Loucy (cell line): ENCODE data around the gene ALPK1.

Experiments used
- H2AFZ ChIP-seq: fragments of 200-600 bp; sonication (generic); 2 replicates; pipeline ENCODE4 v1.6.0; 2016; ENCODE audit warnings: antibody characterized with exemption, mild to moderate bottlenecking, low read length, moderate library complexity
- H3F3A ChIP-seq: fragments of 200-600 bp; 2 replicates; pipeline ENCODE4 v1.6.0; 2016; ENCODE audit warnings: antibody characterized with exemption, low read depth, mild to moderate bottlenecking
- H3K27me3 ChIP-seq: fragments of 200-600 bp; sonication (generic); 2 replicates; pipeline ENCODE4 v1.6.1; 2014; ENCODE audit warnings: low read length, mild to moderate bottlenecking; ENCODE audit not compliant: insufficient read depth, poor library complexity, severe bottlenecking
- H3K36me3 ChIP-seq: fragments of 200-600 bp; sonication (generic); 2 replicates; pipeline ENCODE4 v1.6.1; 2016; ENCODE audit warnings: low read length; ENCODE audit not compliant: insufficient read depth
- H3K4me1 ChIP-seq: fragments of 200-600 bp; sonication (generic); 2 replicates; pipeline ENCODE4 v1.5.1; 2014; ENCODE audit warnings: low read length, mild to moderate bottlenecking; ENCODE audit not compliant: insufficient read depth, poor library complexity, severe bottlenecking
- H3K4me2 ChIP-seq: fragments of 200-600 bp; sonication (generic); 2 replicates; pipeline ENCODE4 v1.6.0; 2014; ENCODE audit warnings: antibody characterized with exemption, low read length, low read depth, mild to moderate bottlenecking; ENCODE audit not compliant: poor library complexity, severe bottlenecking
- H3K4me3 ChIP-seq: fragments of 200-600 bp; sonication (generic); 2 replicates; pipeline ENCODE4 v1.5.1; 2014; ENCODE audit warnings: low read length, mild to moderate bottlenecking, mixed read lengths; ENCODE audit not compliant: poor library complexity, severe bottlenecking
- H3K79me2 ChIP-seq: fragments of 200-600 bp; sonication (generic); 2 replicates; pipeline ENCODE4 v1.6.1; 2014; ENCODE audit warnings: low read length; ENCODE audit not compliant: insufficient read depth
- H3K9ac ChIP-seq: fragments of 200-600 bp; sonication (generic); 2 replicates; pipeline ENCODE4 v1.6.0; 2014; ENCODE audit warnings: mild to moderate bottlenecking, low read depth, low read length, moderate library complexity; ENCODE audit not compliant: poor library complexity, severe bottlenecking
- H3K9me2 ChIP-seq: fragments of 200-600 bp; sonication (generic); replicated peaks from 2 replicates; pipeline ENCODE4 v1.6.1; 2016; ENCODE audit warnings: low read depth, low read length, mixed read lengths
- H3K9me3 ChIP-seq: fragments of 200-600 bp; sonication (generic); 2 replicates; pipeline ENCODE4 v1.6.1; 2014; ENCODE audit warnings: mild to moderate bottlenecking, antibody characterized with exemption, low read length, low read depth; ENCODE audit not compliant: insufficient read depth
- H4K20me1 ChIP-seq: fragments of 200-600 bp; sonication (generic); 2 replicates; pipeline ENCODE4 v1.6.0; 2014; ENCODE audit warnings: antibody characterized with exemption, low read length, mild to moderate bottlenecking; ENCODE audit not compliant: insufficient read depth, poor library complexity, severe bottlenecking
- CTCF ChIP-seq: fragments of 200-600 bp; sonication (generic); conservative IDR thresholded peaks from 2 replicates; pipeline ENCODE4 v1.5.1; 2014; ENCODE audit warnings: mild to moderate bottlenecking, antibody characterized with exemption, low read length
- EZH2phosphoT487 ChIP-seq: fragments of 200-600 bp; IDR thresholded peaks from 2 replicates; pipeline ENCODE4 v1.6.1; 2018; ENCODE audit warnings: antibody characterized with exemption, mild to moderate bottlenecking, moderate library complexity, borderline replicate concordance

The ALPK1 gene

GRCh38 chr4:112402098-112402497, 104.9 kb downstream of the ALPK1 start:
- Histone ChIP-seq H4K20me1 (no peaks in the 10 kb centered on the region), H3K9ac (no peak overlapping the region), H3K9me2 (no peaks in the 10 kb centered on the region), H3F3A (no peaks in the 10 kb centered on the region), H3K27me3 (no peaks in the 10 kb centered on the region), H3K4me1 (no peaks in the 10 kb centered on the region), H3K79me2 (no peaks in the 10 kb centered on the region), H3K4me3 (no peak overlapping the region), H3K4me2 (no peak overlapping the region), H3K36me3 (no peaks in the 10 kb centered on the region), H3K9me3 (no peaks in the 10 kb centered on the region), H2AFZ (no peak overlapping the region)
- TF ChIP-seq CTCF (no peak), EZH2phosphoT487 (no peak)

DNA sequence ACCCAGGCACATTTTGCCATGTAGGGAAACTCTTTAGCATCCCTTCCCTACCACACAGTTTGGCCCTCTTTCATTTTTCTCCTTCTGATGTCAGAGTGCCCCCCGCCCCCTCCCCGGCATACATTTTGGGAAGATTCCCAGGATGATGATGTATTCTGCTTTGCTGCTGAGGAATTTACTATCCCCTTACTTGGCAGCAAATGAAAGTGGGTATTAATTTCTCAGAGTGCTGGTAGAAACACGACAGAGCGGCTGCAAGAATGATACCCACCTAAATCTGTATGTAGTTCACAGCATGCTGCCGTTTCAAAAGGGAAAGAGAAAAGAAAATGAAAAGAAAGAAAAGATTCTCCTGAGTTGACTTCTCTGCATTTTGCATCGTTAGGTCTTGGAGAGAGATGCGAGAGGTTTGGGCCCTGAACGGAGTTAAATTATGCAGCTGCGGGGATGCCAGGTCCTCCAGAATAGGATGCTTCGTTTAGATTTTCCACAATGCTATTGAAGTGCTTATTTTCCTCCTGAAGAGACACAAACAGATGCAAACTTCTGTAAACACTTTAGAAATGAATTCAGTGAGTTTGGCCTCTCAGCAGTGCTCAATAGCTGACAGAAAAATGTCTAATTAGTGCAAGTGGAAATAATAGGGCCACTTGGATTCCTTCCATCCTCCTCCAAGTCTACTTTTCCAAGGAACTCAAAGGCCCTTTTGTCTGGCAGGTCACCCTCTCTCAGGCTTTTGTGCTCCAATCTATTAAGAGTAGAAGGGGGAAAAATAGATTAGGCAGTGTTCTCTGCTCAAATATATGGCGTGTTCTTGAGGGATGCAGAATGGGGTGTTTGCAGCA, 106.2 kb downstream of the ALPK1 start:
- H3K9me2 ChIP-seq = no peaks in the 10 kb centered on the region
- H2AFZ ChIP-seq = no peak overlapping the region
- no peak overlapping the region for H3K9ac ChIP-seq
- H3K4me1 ChIP-seq = no peaks in the 10 kb centered on the region
- H3K4me3 ChIP-seq = no peak overlapping the region
- no peak overlapping the region for H3K4me2 ChIP-seq
- H3K27me3 ChIP-seq = no peaks in the 10 kb centered on the region
- H3K9me3 ChIP-seq = no peaks in the 10 kb centered on the region
- no peaks in the 10 kb centered on the region for H3K79me2 ChIP-seq
- no peaks in the 10 kb centered on the region for H3K36me3 ChIP-seq
- TF ChIP-seq EZH2phosphoT487 (no peak), CTCF (no peak)
- no peaks in the 10 kb centered on the region for H4K20me1 ChIP-seq
- no peaks in the 10 kb centered on the region for H3F3A ChIP-seq

- TF ChIP-seq EZH2phosphoT487 = no peak
- TF ChIP-seq CTCF = no peak
- Histone ChIP-seq H3K9me3 (no peaks in the 10 kb centered on the region), H3K9me2 (no peaks in the 10 kb centered on the region), H3K4me3 (no peak overlapping the region), H3K36me3 (no peaks in the 10 kb centered on the region; the same call in 1 of the 2 replicates), H2AFZ (no peak overlapping the region), H3K9ac (no peak overlapping the region), H3K27me3 (no peaks in the 10 kb centered on the region), H4K20me1 (no peaks in the 10 kb centered on the region), H3K4me2 (no peak overlapping the region), H3K79me2 (no peaks in the 10 kb centered on the region), H3K4me1 (no peaks in the 10 kb centered on the region), H3F3A (no peaks in the 10 kb centered on the region)
Observed at GRCh38 chr4:112410364-112410763, 113.2 kb downstream of the ALPK1 start.
